Measurements from ENCODE around the gene KIAA0319L. TPM values are rescaled to one million over a fixed set of nuclear protein-coding genes. Genes with fewer than 3 reads are reported as not detected.

Gene KIAA0319L
- total RNA-seq, 4 donors from 2014 or later, result 33.4 to 60.9 (median 44.9) TPM

- 78 to 79% methylated on average over 3 of the region's 3 CpGs for WGBS, 2 donors
- intact Hi-C loops (cut with DNase I; ENCODE audit: low total_unique reads), result no loop called here
- no peak overlapping the region for H3K4me3 ChIP-seq (ENCODE audit: low read depth, poor library complexity, severe bottlenecking)
- no peak for DNase-seq (ENCODE audit: low spot score in 2 of 2)
- no peak for TF ChIP-seq CTCF (IDR thresholded peaks at IDR 0.05)
- TF ChIP-seq POLR2A (IDR thresholded peaks at IDR 0.05), result no peak
Observed at GRCh38 chr1:35599411-35599810, 42.2 kb upstream of the KIAA0319L start.

GRCh38 chr1:35598895-35599294 lies 41.7 kb upstream of the KIAA0319L start:
- 51 to 60% methylated on average over 2 of the region's 2 CpGs for WGBS, 2 donors
- H3K4me3 ChIP-seq (ENCODE audit: low read depth, poor library complexity, severe bottlenecking), result no peak overlapping the region
- intact Hi-C loops (cut with DNase I; ENCODE audit: low total_unique reads), result no loop called here
- TF ChIP-seq POLR2A (IDR thresholded peaks at IDR 0.05), result no peak
- TF ChIP-seq CTCF (IDR thresholded peaks at IDR 0.05), result no peak
- no peak for DNase-seq (ENCODE audit: low spot score in 2 of 2)

- WGBS, 2 donors, result 83 to 88% methylated on average over 5 of the region's 5 CpGs
- intact Hi-C loops (cut with DNase I; ENCODE audit: low total_unique reads), result no loop called here
- no peak overlapping the region for H3K4me3 ChIP-seq (ENCODE audit: low read depth, poor library complexity, severe bottlenecking)
- TF ChIP-seq CTCF (IDR thresholded peaks at IDR 0.05), result no peak
- TF ChIP-seq POLR2A (IDR thresholded peaks at IDR 0.05), result no peak
- no peak for DNase-seq (ENCODE audit: low spot score in 2 of 2)
Observed at GRCh38 chr1:35597870-35598269, 40.7 kb upstream of the KIAA0319L start.

- H3K4me3 ChIP-seq (ENCODE audit: low read depth, poor library complexity, severe bottlenecking), result no peak overlapping the region
- TF ChIP-seq CTCF (IDR thresholded peaks at IDR 0.05) (no peak), POLR2A (IDR thresholded peaks at IDR 0.05) (no peak)
- 91 to 96% methylated on average over 5 to 7 of the region's 7 CpGs for WGBS, 2 donors
- no peak for DNase-seq (ENCODE audit: low spot score in 2 of 2)
- intact Hi-C loops (cut with DNase I; ENCODE audit: low total_unique reads), result no loop called here
Observed at GRCh38 chr1:35595684-35596083, 38.5 kb upstream of the KIAA0319L start.

- WGBS, 2 donors, result 90 to 93% methylated on average over 7 to 9 of the region's 9 CpGs
- DNase-seq (ENCODE audit: low spot score in 2 of 2), result no peak
- intact Hi-C loops (cut with DNase I; ENCODE audit: low total_unique reads), result no loop called here
- no peak overlapping the region for H3K4me3 ChIP-seq (ENCODE audit: low read depth, poor library complexity, severe bottlenecking)
- no peak for TF ChIP-seq CTCF (IDR thresholded peaks at IDR 0.05)
- TF ChIP-seq POLR2A (IDR thresholded peaks at IDR 0.05), result no peak
Observed at GRCh38 chr1:35594005-35594760, 37.0 kb upstream of the KIAA0319L start.
